Stimulated activated CD4-positive, alpha-beta T cell treated with anti-CD3 and anti-CD28 coated beads, Interleukin-4, amount 100 ng/mL, for 1 hour (primary cell): ENCODE data around the gene TRIM38.
"Not testable (repeated sequence)": the region's sequence is repeated elsewhere in the genome, so short reads cannot be mapped to it uniquely, and the experiment has no call there.

Experiments
- DNase-seq: peaks from one replicate; pipeline ENCODE4 v3.0.0-alpha.2; 2020

The TRIM38 gene

DNA sequence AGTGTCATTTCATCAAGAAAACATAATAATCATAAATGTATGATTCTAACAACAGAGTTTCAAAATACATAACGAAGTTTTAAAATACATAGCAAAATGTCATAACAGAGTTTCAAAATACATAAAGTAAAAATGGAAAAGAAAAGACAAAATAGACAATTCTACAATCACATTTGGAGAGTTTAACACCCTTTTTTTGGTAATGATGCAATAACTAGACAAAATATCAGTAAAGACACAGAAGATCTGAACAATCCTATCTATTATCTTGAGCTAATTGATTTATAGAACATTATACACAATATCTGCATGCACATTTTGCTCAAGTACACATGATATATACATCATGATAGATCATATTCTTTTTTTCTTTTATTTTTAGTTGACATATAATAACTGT, 18.7 kb upstream of the TRIM38 start:
- DNase-seq = no peak

DNA sequence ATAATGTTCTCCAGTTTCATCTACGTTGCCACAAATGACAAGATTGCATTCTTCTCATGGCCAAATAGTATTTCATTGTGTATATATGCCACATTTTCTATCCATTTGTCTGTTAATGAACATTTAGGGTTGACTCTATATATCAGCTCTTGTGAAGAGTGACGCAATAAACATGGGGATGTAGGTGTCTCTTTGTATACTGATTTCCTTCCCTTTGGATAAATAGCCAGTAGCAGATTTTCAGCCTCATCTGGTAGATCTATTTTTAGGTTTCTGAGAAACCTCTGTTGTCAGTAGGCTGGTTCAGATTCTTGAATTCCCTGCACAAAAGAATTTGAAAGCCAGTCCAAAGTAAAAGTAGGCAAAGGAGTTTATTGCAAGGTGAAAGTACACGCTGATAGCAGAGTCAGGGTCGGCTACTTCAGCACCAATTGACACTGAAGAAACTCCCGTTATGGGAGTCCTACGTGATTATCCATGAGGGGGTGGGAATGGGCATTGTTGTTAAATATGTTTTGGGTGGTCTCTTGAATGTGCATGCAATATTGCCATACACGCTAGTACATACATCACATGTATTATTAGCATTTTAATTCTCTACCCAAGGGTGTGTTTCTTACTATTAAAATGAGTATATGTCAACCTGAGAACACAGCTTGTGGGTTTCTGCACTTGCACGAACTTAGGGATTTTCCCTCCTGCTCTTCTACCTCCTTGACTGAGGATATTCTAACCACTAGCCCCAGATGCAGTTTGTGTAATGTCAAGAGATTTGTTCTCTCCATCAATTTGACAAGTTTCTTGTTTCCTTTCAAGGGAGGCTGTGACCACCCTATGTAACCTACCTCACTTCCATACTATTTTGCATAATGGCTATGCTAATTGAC, 17.7 kb upstream of the TRIM38 start:
- DNase-seq = no peak

DNA sequence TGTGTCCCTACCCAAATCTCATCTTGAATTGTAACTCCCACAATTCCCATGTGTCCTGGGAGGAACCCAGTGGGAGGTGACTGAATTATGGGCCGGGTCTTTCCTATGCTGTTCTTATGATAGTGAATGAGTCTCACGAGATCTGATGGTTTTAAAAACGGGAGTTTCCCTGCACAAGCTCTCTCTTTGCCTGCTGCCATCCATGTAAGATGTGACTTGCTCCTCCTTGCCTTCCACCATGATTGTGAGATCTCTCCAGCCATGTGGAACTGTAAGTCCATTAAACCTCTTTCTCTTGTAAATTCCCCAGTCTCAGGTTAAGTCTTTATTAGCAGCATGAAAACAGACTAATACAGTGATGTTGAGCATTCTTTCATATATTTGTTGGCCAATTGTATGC, 16.9 kb upstream of the TRIM38 start:
- DNase-seq = not testable (repeated sequence)

DNA sequence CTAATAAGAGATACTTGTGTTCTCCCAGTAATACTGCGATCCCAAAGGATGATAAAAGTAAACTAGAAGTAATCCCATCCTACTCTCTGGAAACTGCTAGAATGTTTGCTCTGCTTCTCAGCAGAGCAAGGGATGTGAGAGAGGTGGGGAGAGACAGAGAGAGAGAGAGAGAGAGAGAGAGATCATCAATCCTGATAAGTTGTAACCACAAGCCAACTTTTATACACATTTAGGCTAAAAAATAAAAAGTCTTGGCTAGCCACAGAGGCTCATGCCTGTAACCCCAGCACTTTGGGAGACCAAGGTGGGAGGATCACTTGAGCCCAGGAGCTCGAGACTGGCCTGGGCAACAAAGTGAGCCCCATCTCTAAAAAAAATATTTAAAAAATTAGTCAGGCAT, 16.0 kb upstream of the TRIM38 start:
- no peak for DNase-seq

DNA sequence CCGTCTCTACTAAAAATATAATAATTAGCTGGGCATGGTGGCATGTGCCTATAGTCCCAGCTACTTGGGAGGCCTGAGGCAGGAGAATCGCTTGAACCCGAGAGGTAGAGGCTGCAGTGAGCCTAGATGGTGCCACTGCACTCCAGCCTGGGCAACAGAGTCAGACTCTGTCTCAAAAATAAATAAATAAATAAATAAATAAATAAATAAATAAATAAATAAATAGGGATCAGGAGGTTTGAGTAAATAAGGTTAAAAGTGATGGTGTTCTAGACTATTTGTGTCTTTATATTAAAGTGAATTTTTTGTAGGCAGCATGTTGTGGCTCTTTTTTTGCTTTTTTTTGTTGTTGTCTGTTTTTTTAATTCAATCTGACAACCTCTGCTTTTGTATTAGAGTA, 15.1 kb upstream of the TRIM38 start:
- DNase-seq = not testable (repeated sequence)

DNA sequence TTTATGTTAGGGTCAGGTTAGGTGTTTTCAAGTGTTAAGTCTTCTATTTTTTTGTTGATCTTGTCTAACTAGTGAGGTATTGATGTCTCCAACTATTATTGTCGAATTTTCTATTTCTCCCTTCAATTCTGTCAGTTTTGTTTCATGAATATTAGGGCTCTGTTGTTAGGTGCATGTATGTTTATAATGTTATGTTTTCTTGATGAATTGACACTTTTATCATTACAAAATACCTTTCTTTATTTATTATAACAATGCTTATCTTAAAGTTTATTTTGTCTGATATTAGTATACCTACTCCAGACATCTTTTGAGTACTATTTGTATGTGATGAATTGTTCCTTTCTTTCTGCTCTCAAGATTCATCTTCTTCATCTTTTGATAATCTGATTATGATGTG, 12.9 kb upstream of the TRIM38 start:
- no peak for DNase-seq

DNA sequence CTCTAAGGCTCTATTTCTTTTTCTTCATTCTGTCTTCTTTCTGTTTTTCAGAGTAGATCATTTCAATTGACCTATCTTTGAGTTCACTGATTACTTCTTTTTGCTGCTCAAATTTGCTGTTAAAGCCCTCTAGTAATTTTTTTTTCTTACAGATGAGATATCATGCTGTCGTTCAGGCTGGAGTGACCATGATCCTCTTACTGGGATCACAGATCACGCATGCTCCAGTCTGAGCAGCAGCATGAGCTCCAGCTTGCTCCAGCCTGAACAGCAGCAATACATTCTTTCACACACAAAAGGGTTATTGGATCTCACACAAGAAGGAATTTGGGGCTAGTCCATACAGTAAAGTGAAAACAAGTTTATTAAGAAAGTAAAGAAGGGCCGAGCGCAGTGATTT, 12.3 kb upstream of the TRIM38 start:
- DNase-seq = no peak

DNA sequence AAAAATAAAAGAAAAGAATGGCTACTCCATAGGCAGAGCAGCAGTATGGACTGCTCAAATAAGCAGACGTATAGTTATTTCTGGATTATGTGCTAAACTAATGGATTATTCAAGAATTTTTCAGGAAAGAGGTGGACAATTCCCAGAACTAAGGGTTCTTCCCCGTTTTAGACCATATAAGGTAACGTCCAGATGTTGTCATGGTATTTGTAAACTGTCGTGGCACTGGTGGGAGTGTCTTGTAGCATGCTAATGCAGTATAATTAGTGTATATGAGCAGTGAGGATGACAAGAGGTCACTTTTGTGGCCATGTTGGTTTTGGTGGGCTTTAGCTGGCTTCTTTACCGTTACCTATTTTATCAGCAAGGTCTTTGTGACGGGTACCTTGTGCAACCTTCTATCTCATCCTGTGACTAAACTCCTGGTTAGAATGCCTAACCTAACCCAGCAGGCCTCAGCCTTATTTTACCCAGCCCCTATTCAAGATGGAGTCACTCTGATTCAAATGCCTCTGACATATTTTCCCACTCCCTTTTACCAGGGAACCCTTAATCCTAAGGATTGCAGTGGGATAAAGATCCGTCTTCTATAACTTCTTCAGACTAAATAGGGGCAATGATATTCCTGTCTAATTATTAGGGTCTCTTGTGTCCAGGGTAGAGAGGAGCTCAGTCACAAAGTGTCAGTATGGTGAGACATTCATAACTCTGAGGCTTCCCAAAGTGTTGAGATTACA, 11.1 kb upstream of the TRIM38 start:
- no peak for DNase-seq

DNA sequence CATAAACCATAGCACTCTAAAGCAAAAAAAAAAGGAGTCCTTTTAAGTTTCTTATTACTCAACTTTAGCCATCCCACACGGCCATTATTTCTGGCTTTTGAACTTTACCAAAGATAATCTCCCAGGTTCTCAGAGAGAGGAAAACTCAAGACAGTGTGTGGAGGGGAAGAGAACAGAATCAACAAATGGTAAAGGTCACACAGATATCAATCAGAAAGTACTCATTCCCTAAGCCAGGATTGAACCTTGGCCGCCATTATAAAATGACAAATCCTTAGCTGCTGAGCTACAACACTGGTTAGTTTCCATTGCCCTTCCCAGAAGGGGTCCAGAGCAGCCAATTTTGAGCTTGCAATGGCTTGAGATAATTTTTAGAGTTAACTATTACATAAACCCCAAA, 10.1 kb upstream of the TRIM38 start:
- DNase-seq = no peak

DNA sequence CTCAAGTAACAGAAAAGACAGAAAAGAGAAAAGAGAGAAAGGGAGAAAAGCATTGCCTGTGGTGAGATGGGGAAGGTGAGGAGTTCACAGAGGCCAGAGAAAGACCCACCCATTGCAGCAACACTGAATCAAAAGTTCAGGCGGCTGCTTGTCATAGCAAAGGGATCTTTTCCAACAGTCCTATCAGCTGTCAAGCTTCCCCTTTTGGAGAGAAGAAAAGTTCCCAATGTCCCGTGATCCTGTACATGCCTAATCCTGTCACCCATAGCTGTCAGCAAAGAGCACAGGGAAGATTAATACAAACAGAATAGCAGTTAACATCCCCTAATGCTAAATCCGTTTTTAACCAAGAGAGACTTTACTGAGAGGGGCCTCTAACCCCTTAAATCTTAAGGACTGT, 8.9 kb upstream of the TRIM38 start:
- DNase-seq = no peak

DNA sequence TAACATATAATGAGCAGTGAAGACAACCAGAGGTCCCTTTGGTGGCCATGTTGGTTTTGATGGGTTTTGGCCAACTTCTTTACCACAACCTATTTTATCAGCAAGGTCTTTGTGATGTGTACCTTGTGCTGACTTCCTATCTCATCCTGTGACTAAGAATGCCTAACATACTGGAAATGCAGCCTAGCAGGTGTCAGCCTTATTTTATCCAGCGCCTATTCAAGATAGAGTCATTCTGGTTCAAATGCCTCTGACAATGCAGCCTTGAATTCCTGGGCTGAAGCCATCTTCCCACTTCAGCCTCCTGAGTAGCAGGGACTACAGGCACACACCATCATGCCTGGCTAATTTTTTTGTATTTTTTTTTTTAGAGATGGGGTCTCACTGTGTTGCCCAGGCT, 7.8 kb upstream of the TRIM38 start:
- no peak for DNase-seq

DNA sequence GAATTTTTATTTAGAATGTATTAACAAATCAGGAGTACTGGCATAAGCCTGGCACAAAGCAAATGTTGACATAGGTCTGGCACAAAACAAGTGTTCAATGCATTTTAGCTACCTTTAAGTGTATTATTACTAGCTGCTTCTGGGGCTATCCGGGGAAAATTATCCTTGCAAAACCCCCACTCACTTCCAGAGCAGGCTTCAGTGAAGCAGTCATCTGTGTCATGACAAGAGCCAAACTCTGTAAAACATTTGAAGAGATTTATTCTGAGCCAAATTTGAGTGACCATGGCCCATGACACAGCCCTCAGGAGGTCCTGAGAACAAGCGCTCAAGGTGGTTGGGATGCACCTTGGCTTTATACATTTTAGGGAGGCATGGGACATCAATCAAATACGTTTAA, 6.4 kb upstream of the TRIM38 start:
- DNase-seq = no peak

DNA sequence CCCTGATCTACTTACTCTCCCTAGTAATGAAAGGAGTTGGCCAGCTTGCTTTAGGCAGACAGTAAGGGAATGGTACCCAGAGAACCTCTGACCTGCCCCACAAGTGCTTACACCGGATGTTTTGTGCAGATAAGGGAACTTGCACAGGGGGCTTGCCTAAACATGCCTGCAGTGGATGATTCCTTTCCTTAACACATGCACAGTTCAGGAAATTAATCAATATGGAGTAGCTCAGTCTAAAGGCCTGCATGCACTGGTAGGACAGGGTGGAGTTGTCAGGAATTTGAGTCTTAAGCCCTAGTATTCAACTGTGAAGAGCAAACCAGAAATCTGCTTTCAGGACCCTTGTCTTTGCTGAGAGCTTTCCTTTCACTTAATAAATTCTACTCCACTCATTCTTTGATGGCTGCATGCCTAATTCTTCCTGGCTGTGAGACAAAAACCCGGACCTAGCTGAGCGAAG, 3.9 kb upstream of the TRIM38 start:
- no peak for DNase-seq

DNA sequence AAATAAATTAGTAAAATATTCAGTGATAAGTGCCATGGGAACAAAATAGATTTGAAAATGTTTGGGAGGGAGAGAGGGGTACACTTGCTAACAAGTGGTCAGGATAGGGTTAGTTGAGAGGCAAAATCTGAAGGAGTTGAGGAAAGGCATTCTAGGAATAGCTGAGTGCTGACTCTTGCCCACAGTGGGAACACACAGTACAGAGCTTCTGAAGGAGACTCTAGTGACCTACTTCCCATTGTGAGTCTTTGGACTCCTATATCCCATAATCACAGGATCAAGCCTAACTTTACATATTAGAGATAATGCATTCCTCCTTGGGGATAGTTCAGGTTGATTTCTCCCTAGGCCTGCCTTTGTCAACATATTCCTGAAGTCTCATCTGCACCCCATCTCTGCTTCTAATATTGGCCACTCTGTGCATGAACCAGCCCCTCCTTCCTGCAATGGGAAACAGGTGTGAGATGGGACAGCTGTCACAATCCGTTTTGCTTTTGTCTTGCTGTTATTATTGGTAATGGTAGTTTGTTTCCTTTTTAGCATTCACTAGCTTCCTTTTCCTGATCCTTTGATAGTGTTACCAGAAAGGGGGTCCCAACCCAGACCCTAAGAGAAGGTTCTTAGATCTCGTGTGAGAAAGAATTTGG, 2.6 kb upstream of the TRIM38 start:
- DNase-seq = no peak

DNA sequence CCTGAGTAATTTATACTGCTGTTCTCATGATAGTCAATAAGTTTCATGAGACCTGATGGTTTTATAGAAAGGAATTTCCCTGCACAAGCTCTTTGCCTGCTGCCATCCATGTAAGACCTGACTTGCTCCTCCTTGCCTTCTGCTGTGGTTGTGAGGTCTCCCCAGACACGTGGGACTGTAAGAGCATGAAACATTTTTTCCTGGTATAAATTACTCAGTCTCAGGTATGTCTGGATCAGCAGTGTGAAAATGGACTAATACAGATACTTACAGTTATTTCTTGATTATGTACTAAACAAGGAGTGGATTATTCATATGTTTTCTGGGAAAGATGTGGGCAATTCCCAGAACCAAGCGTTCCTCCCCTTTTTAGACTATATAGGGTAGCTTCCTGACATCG, 1.9 kb upstream of the TRIM38 start:
- DNase-seq = peak; percentile 32

DNA sequence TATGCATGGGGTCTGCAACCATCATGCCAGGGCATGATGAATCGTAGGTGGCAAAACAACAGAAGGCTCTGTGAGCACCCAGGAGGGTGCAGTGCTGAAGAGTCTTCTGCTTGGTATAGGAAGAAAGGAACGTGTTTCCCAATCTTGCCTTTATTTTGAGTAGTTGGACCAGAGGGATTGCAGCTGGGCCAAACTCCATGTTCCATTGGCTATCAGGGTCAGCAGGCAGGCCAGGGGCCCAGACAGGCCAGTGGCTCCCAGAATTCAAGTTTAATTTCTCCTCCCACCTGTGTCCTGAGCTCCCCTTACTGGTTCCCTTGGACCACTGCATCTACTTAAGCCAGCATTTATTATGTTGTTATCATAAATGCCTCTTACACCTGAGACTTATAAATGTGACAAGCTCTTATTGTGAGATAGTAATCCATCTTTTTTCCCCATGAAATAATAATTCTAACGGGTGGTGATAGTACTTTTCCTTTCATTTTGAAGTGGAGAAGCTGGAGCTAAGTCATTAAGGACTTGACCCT, 918 bp upstream of the TRIM38 start:
- DNase-seq = no peak

DNA sequence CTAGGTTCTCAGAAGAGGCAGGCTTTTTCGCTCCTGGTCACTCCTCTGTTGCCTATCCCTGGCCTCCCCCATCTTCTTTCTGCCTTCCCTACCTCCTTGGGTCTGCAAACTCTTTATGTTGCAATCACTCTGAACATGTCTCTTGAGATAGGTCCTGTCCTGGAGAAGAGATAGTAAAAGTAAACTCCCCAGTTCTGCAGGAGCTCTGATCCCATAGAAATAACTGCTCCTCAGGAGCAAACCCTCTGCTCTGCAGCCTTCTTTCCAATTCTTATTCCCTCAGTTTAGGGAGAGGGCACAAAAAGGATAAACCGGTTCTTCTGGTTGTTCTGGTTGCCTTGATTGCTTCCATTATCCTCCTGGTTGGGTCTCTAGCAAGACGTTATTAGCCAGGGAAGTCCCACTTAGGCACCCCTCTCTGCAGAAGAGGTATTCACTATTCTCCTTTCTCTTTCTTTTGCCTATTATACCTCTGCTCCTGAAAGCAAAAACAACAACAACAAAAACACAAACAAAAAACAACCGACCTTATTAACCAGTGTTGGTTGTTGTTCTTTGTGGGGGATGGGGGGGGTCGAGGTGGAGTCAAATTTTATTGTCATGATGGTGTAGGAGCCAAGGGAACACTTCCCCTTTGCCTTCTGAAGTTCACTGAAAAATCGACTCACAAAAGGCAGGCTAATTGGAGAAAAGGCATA, 973 bp downstream of the TRIM38 start:
- DNase-seq = no peak

DNA sequence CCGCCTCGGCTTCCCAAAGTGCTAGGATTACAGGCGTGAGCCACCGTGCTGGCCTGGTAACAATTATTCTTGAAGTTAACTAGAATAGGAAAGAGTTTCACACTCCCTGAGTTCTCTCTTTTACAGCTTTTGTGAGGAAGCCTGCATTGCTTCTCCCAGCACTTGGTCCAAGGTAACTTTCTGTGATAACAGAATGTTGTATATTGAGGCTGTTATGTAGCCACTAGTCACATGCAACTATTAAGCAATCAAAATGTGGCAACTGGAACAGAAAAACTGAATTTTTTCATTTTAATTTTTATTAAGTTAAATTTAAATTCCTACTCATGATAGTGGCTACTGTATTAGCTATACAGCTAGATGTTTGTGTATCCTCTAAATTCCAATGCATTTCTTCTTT, 2.5 kb downstream of the TRIM38 start:
- DNase-seq = no peak

DNA sequence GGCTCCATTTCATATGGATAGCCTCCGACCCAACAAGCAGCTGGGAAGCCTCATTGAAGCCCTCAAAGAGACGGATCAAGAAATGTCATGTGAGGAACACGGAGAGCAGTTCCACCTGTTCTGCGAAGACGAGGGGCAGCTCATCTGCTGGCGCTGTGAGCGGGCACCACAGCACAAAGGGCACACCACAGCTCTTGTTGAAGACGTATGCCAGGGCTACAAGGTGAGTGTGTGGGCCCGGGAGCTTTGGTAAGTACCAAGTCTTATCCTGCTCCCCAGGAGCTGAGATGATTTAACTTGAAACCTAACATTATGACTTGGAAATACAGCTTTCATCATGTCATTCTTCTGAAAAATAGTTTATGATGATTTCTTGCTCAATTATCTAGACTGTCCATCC, 4.1 kb downstream of the TRIM38 start:
- DNase-seq = no peak

DNA sequence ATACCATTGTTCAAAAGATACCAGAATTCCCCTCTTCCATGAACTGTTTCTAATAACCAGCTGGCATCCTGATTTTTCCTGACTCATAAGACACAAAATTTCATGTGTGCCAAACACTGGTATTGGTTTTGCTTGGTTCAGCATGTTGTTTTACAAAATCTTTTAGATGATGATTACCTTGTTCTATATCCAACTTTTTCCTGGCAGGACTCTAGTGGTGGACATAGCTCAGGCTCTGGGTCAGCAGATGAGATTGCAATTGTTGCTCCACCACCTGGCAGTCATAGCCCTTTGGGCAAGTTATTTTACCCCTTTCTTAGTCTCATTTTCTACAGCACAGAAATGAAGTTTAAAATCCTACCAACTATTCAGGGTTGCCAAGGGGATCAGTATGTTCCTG, 6.2 kb downstream of the TRIM38 start:
- no peak for DNase-seq

DNA sequence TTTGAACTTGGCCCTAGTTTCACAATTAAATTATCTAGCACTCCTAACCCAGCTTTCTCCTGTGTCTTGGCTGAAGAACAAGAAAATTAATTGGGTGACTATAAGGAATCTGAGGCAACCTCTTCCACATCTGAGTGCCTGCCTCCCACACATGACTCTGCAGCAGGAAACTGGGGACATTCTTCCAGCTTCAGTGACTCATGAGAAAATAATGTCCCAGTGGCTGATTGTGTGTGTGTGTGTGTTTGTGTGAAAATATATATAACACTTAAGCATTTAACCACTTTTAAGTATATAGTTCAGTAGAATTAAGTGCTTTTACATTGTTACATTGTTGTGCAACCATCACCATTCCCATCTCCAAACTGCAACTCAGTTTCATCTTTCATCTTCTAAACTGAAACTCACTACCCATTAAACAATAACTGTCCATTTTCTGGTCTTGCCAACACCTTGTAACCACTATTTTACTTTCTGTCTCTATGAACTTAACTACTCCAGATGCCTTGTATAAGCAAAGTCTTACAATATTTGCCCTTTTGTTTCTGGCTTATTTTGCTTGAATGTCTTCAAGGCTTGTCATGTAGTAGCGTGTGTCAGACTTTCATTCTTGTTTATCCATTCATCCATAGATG, 8.7 kb downstream of the TRIM38 start:
- no peak for DNase-seq

DNA sequence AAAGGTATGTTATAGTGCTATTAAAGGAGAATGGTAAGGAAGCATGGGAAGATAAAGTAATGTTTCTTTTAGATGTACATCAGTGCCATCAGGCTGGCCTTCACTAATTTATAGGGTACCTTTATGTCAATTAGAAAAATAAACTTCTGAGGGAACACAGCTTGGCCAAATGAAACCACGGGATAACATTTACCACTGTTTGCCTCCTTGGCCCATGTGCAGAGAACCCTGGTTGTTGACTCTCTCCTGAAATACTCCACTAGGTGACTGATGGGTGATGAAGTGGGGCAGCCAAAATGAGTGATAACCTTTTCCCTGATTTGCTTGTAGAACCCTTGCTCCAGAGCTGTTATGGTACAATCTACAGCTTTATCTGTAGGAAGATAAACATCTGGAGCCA, 9.5 kb downstream of the TRIM38 start:
- no peak for DNase-seq
